Glomerular visceral epithelial cell (primary cell): ENCODE data around the gene IL3.

ENCODE experiments used
- DNase-seq: peaks from one replicate; pipeline ENCODE4 v3.0.0-alpha.2; 2016; ENCODE audit errors: extremely low spot score

The IL3 gene

GRCh38 chr5:132072070-132072469, 11.6 kb downstream of the IL3 start:
- DNase-seq = no peak

GRCh38 chr5:132072528-132072927, 12.1 kb downstream of the IL3 start:
- no peak for DNase-seq

GRCh38 chr5:132073231-132074013, 13.0 kb downstream of the IL3 start, which contains the start of gene CSF2:
Gene CSF2 (plus strand): TSS chr5:132073789. CDS start chr5:132073824, 35 bp downstream.
- peak; percentile 81 for DNase-seq

GRCh38 chr5:132074091-132074771, 13.8 kb downstream of the IL3 start:
- DNase-seq = no peak

GRCh38 chr5:132074772-132075718, 14.6 kb downstream of the IL3 start:
- no peak for DNase-seq

GRCh38 chr5:132075719-132076077, 15.2 kb downstream of the IL3 start:
- DNase-seq = no peak

GRCh38 chr5:132076202-132076830, 15.9 kb downstream of the IL3 start:
- no peak for DNase-seq

GRCh38 chr5:132076983-132077382, 16.5 kb downstream of the IL3 start:
- no peak for DNase-seq

- DNase-seq = no peak
These were observed 18.6 kb downstream of the IL3 start for GRCh38 chr5:132079081-132079480.

GRCh38 chr5:132079619-132080018, 19.2 kb downstream of the IL3 start:
- DNase-seq = no peak

- no peak for DNase-seq
These were observed 20.1 kb downstream of the IL3 start for GRCh38 chr5:132080595-132080994.

- no peak for DNase-seq
These were observed 21.0 kb downstream of the IL3 start for GRCh38 chr5:132081458-132081857.

- DNase-seq = no peak
These were observed 22.0 kb downstream of the IL3 start for GRCh38 chr5:132082329-132083023.

- no peak for DNase-seq
These were observed 22.7 kb downstream of the IL3 start for GRCh38 chr5:132083071-132083678.

GRCh38 chr5:132085686-132086085, 25.2 kb downstream of the IL3 start:
- DNase-seq = no peak

GRCh38 chr5:132086277-132086794, 25.9 kb downstream of the IL3 start:
- peak; percentile 100 for DNase-seq

- no peak for DNase-seq
These were observed 26.7 kb downstream of the IL3 start for GRCh38 chr5:132087176-132087575.

GRCh38 chr5:132087661-132088060, 27.2 kb downstream of the IL3 start:
- no peak for DNase-seq

- no peak for DNase-seq
These were observed 28.9 kb downstream of the IL3 start for GRCh38 chr5:132089363-132089762.

GRCh38 chr5:132090107-132090506, 29.7 kb downstream of the IL3 start:
- DNase-seq = peak; percentile 97
